ENCODE measurements around the gene HOXD8. TPM values are rescaled to one million over a fixed set of nuclear protein-coding genes. Genes with fewer than 3 reads are reported as not detected.

Gene HOXD8
- 2.1 TPM for polyA plus RNA-seq (2013, experiment 1 of 2)
- 1.0 TPM for polyA plus RNA-seq (2013, experiment 2 of 2)

- Histone ChIP-seq H3K36me3 (ENCODE audit: control insufficient read depth, insufficient read depth, low read length) (no peaks in the 10 kb centered on the region), H3K9me3 (ENCODE audit: control insufficient read depth, low read length) (no peaks in the 10 kb centered on the region), H3K27ac (ENCODE audit: low read depth, low read length, severe bottlenecking) (no peak within 1 kb of the TSS), H3K4me3 (ENCODE audit: extremely low read depth, insufficient read depth, low read length, poor library complexity, severe bottlenecking) (peak within 1 kb of the TSS; percentile 30), H3K4me1 (ENCODE audit: control insufficient read depth, insufficient read depth, low read length, poor library complexity, severe bottlenecking) (no peaks in the 10 kb centered on the region)
- WGBS, 2 experiments (ENCODE audit: insufficient coverage in 2 of 2): 0 to 1% methylated on average over 43 to 55 of the region's 64 CpGs
Measured at GRCh38 chr2:176128982-176129796, at the start of gene HOXD8. TSS of gene HOXD8 (plus strand) at chr2:176129705. CDS start at chr2:176130367, 662 bp downstream.

- WGBS, 2 experiments (ENCODE audit: insufficient coverage in 2 of 2): 0 to 1% methylated on average over 49 to 60 of the region's 86 CpGs
- Histone ChIP-seq H3K36me3 (ENCODE audit: control insufficient read depth, insufficient read depth, low read length) (no peaks in the 10 kb centered on the region), H3K4me1 (ENCODE audit: control insufficient read depth, insufficient read depth, low read length, poor library complexity, severe bottlenecking) (peaks cover 9% of the 10 kb centered on the region), H3K9me3 (ENCODE audit: control insufficient read depth, low read length) (no peaks in the 10 kb centered on the region), H3K27ac (ENCODE audit: low read depth, low read length, severe bottlenecking) (no peak overlapping the region), H3K4me3 (ENCODE audit: extremely low read depth, insufficient read depth, low read length, poor library complexity, severe bottlenecking) (peak overlapping the region; percentile 25)
Measured at GRCh38 chr2:176079831-176080539, 49.5 kb upstream of the HOXD8 start.

GRCh38 chr2:176080540-176081375, 48.7 kb upstream of the HOXD8 start:
- H3K9me3 ChIP-seq (ENCODE audit: control insufficient read depth, low read length): no peaks in the 10 kb centered on the region
- no peaks in the 10 kb centered on the region for H3K36me3 ChIP-seq (ENCODE audit: control insufficient read depth, insufficient read depth, low read length)
- peaks cover 13% of the 10 kb centered on the region for H3K4me1 ChIP-seq (ENCODE audit: control insufficient read depth, insufficient read depth, low read length, poor library complexity, severe bottlenecking)
- WGBS, 2 experiments (ENCODE audit: insufficient coverage in 2 of 2): 1% methylated on average over 42 to 56 of the region's 68 CpGs
- peak overlapping the region; percentile 21 for H3K4me3 ChIP-seq (ENCODE audit: extremely low read depth, insufficient read depth, low read length, poor library complexity, severe bottlenecking)
- H3K27ac ChIP-seq (ENCODE audit: low read depth, low read length, severe bottlenecking): no peak overlapping the region

- peaks cover 16% of the 10 kb centered on the region for H3K4me1 ChIP-seq (ENCODE audit: control insufficient read depth, insufficient read depth, low read length, poor library complexity, severe bottlenecking)
- WGBS, 2 experiments (ENCODE audit: insufficient coverage in 2 of 2): 6 to 10% methylated on average over 3 to 5 of the region's 17 CpGs
- no peaks in the 10 kb centered on the region for H3K9me3 ChIP-seq (ENCODE audit: control insufficient read depth, low read length)
- H3K4me3 ChIP-seq (ENCODE audit: extremely low read depth, insufficient read depth, low read length, poor library complexity, severe bottlenecking): no peak overlapping the region
- no peaks in the 10 kb centered on the region for H3K36me3 ChIP-seq (ENCODE audit: control insufficient read depth, insufficient read depth, low read length)
- H3K27ac ChIP-seq (ENCODE audit: low read depth, low read length, severe bottlenecking): no peak overlapping the region
Measured at GRCh38 chr2:176081376-176081836, 48.1 kb upstream of the HOXD8 start.

- H3K4me3 ChIP-seq (ENCODE audit: extremely low read depth, insufficient read depth, low read length, poor library complexity, severe bottlenecking): no peak overlapping the region
- H3K4me1 ChIP-seq (ENCODE audit: control insufficient read depth, insufficient read depth, low read length, poor library complexity, severe bottlenecking): peaks cover 16% of the 10 kb centered on the region
- WGBS, 2 experiments (ENCODE audit: insufficient coverage in 2 of 2): 0 to 1% methylated on average over 58 to 61 of the region's 62 CpGs
- H3K9me3 ChIP-seq (ENCODE audit: control insufficient read depth, low read length): no peaks in the 10 kb centered on the region
- no peaks in the 10 kb centered on the region for H3K36me3 ChIP-seq (ENCODE audit: control insufficient read depth, insufficient read depth, low read length)
- no peak overlapping the region for H3K27ac ChIP-seq (ENCODE audit: low read depth, low read length, severe bottlenecking)
Measured at GRCh38 chr2:176081837-176082524, 47.5 kb upstream of the HOXD8 start.

- WGBS, 2 experiments (ENCODE audit: insufficient coverage in 2 of 2): 4 to 7% methylated on average over 7 of the region's 10 CpGs
- Histone ChIP-seq H3K36me3 (ENCODE audit: control insufficient read depth, insufficient read depth, low read length) (no peaks in the 10 kb centered on the region), H3K27ac (ENCODE audit: low read depth, low read length, severe bottlenecking) (no peak overlapping the region), H3K4me1 (ENCODE audit: control insufficient read depth, insufficient read depth, low read length, poor library complexity, severe bottlenecking) (peaks cover 16% of the 10 kb centered on the region), H3K4me3 (ENCODE audit: extremely low read depth, insufficient read depth, low read length, poor library complexity, severe bottlenecking) (no peak overlapping the region), H3K9me3 (ENCODE audit: control insufficient read depth, low read length) (no peaks in the 10 kb centered on the region)
Measured at GRCh38 chr2:176082525-176082823, 47.0 kb upstream of the HOXD8 start.

- no peak overlapping the region for H3K4me3 ChIP-seq (ENCODE audit: extremely low read depth, insufficient read depth, low read length, poor library complexity, severe bottlenecking)
Measured at GRCh38 chr2:176082824-176083751, 46.4 kb upstream of the HOXD8 start.

GRCh38 chr2:176083796-176084261, 45.7 kb upstream of the HOXD8 start, which contains the start of gene EVX2:
TSS of gene EVX2 (minus strand) at chr2:176083962. CDS start at chr2:176083776, 186 bp downstream.
- no peak within 1 kb of the TSS for H3K27ac ChIP-seq (ENCODE audit: low read depth, low read length, severe bottlenecking)
- 1 to 3% methylated on average over 15 to 16 of the region's 27 CpGs for WGBS, 2 experiments (ENCODE audit: insufficient coverage in 2 of 2)
- peaks cover 21% of the 10 kb centered on the region for H3K4me1 ChIP-seq (ENCODE audit: control insufficient read depth, insufficient read depth, low read length, poor library complexity, severe bottlenecking)
- H3K4me3 ChIP-seq (ENCODE audit: extremely low read depth, insufficient read depth, low read length, poor library complexity, severe bottlenecking): no peak within 1 kb of the TSS
- no peaks in the 10 kb centered on the region for H3K9me3 ChIP-seq (ENCODE audit: control insufficient read depth, low read length)
- H3K36me3 ChIP-seq (ENCODE audit: control insufficient read depth, insufficient read depth, low read length): no peaks in the 10 kb centered on the region

More at GRCh38 chr2:176082824-176083751, 46.4 kb upstream of the HOXD8 start:
- 0 to 1% methylated on average over 52 to 60 of the region's 66 CpGs for WGBS, 2 experiments (ENCODE audit: insufficient coverage in 2 of 2)
- H3K4me1 ChIP-seq (ENCODE audit: control insufficient read depth, insufficient read depth, low read length, poor library complexity, severe bottlenecking): peaks cover 21% of the 10 kb centered on the region
- H3K9me3 ChIP-seq (ENCODE audit: control insufficient read depth, low read length): no peaks in the 10 kb centered on the region
- H3K36me3 ChIP-seq (ENCODE audit: control insufficient read depth, insufficient read depth, low read length): no peaks in the 10 kb centered on the region
- no peak overlapping the region for H3K27ac ChIP-seq (ENCODE audit: low read depth, low read length, severe bottlenecking)

- no peaks in the 10 kb centered on the region for H3K9me3 ChIP-seq (ENCODE audit: control insufficient read depth, low read length)
- no peak overlapping the region for H3K27ac ChIP-seq (ENCODE audit: low read depth, low read length, severe bottlenecking)
- WGBS, 2 experiments (ENCODE audit: insufficient coverage in 2 of 2): 1 to 3% methylated on average over 16 to 23 of the region's 26 CpGs
- H3K4me3 ChIP-seq (ENCODE audit: extremely low read depth, insufficient read depth, low read length, poor library complexity, severe bottlenecking): no peak overlapping the region
- peaks cover 21% of the 10 kb centered on the region for H3K4me1 ChIP-seq (ENCODE audit: control insufficient read depth, insufficient read depth, low read length, poor library complexity, severe bottlenecking)
- H3K36me3 ChIP-seq (ENCODE audit: control insufficient read depth, insufficient read depth, low read length): no peaks in the 10 kb centered on the region
Measured at GRCh38 chr2:176084611-176085119, 44.8 kb upstream of the HOXD8 start.

Data from mesodermal cell (in vitro differentiated cells).